Daoy (cell line): ENCODE measurements around the gene PSMD8. TPM values are rescaled to one million over a fixed set of nuclear protein-coding genes. Genes with fewer than 3 reads are reported as not detected.
A peak's percentile ranks its signal among the peaks of the same experiment; 100 is the strongest.
"Not testable (repeated sequence)": the region's sequence is repeated elsewhere in the genome, so short reads cannot be mapped to it uniquely, and the experiment has no call there.

Experiments
- DNase-seq: peaks from one replicate; pipeline ENCODE4 v3.0.0-alpha.2; 2015; ENCODE audit warnings: low read depth
- total RNA-seq: library from RNA; depleted of rRNA; stranded (reverse); fragments of >200 nt; shearing (Covaris generic); gene quantifications from 2 replicates; pipeline ENCODE4 v1.2.3, GENCODE V29; 2014

The PSMD8 gene
- total RNA-seq, 1 experiment from 2014 or later = 343 TPM

GRCh38 chr19:38362076-38362945, 12.1 kb upstream of the PSMD8 start:
- DNase-seq = peak; percentile 89

GRCh38 chr19:38362946-38363688, 11.3 kb upstream of the PSMD8 start:
- not testable (repeated sequence) for DNase-seq

- DNase-seq = no peak
Observed at GRCh38 chr19:38367041-38367440, 7.3 kb upstream of the PSMD8 start.

- no peak for DNase-seq
Observed at GRCh38 chr19:38369584-38369983, 4.8 kb upstream of the PSMD8 start.

GRCh38 chr19:38370299-38370698, 4.1 kb upstream of the PSMD8 start:
- no peak for DNase-seq

DNA sequence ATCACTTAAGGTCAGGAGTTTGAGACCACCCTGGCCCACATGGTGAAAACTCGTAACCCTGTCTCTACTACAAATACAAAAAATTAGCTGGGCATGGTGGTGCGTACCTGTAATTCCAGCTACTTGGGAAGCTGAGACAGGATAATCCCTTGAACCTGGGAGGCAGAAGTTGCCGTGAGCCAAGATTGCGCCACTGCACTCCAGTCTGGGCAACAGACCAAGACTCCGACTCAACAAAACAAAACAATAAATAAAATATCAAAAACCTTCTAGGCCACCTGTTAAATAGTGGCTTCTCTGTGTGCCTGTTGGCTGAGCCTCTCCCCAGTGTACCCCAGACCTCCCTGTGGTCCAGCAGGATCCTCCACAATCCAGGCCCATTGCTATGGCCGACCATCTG, 3.3 kb upstream of the PSMD8 start:
- DNase-seq = no peak

- DNase-seq = no peak
Observed at GRCh38 chr19:38373907-38374331, 452 bp upstream of the PSMD8 start.

DNA sequence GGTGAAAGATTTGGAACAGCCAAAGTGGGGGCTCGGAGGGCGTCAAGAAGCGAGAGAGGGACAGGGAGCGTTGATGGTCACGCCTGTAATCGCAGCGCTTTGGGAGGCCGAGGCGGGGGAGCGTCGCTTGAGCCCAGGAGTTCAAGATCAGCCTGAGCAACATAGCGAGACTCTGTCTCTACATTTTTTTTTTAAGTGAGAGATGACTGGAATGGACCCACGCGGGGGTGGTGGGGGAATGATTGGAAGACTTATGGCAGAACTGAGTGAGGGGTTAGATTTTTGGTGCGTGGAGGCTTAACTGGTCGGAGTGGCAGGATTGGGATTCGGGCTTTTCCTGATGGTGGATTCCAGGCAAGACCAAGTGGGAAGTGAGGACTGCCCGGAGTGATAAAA, 725 bp downstream of the PSMD8 start:
- DNase-seq = no peak

GRCh38 chr19:38375748-38376147, 1.4 kb downstream of the PSMD8 start:
- DNase-seq = no peak

DNA sequence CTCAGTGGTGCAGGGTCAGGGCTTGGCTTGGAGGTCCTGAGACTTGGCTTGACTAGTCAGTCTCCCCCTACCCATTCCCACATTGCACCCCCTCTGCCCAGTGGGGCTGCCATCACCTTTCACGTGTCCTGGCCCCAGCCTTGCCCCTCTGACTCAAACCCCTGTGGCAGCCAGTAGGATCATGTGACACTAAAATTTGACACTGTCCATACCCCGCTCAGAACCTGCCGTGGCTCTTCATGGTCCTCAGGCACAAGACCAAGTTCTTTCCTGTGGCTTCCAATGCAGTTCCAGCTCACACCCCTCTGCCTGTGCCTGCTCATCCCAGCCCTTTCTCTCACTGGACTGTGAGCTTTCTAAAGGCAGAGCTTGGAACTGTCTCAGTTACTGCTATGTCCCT, 2.2 kb downstream of the PSMD8 start:
- no peak for DNase-seq

GRCh38 chr19:38377052-38377451, 2.7 kb downstream of the PSMD8 start:
- no peak for DNase-seq

- no peak for DNase-seq
Observed at GRCh38 chr19:38378866-38379265, 4.5 kb downstream of the PSMD8 start.

- DNase-seq = no peak
Observed at GRCh38 chr19:38381138-38381537, 6.8 kb downstream of the PSMD8 start.

DNA sequence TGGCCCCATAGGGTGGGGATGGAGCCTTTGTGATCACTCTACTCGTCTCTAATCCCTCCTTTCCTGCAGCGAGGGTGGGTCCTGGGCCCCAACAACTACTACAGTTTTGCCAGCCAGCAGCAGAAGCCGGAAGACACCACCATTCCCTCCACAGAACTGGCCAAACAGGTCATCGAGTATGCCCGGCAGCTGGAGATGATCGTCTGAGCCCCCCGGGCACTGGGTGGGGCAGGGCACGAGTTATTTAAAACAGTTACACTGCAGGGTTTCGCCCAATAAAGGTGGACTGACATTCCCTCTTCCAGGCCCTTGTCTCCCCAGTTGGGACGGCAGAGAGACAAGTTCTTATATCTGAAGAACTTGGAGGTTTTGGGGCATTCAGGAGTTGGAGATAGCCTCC, 8.8 kb downstream of the PSMD8 start:
- no peak for DNase-seq

DNA sequence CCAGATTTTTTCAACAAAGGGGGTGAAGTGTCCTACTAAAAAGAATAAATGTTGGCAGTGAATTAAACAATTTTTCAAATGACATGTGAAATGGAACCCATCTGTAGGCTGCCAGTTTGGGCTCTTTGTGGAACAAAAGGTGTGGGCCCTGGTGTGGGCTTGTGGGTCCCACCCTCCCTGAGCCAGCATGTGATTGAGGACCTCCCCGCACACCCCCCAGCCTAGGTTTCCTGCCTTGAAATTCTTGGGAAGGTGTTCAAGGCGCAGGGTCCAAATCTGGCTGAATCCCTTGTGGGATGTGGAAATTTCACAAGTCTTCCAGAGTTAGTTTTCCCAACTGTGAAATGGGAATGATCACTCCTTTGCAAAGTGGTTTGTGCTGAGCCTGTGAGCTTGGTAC, 9.4 kb downstream of the PSMD8 start:
- DNase-seq = no peak

DNA sequence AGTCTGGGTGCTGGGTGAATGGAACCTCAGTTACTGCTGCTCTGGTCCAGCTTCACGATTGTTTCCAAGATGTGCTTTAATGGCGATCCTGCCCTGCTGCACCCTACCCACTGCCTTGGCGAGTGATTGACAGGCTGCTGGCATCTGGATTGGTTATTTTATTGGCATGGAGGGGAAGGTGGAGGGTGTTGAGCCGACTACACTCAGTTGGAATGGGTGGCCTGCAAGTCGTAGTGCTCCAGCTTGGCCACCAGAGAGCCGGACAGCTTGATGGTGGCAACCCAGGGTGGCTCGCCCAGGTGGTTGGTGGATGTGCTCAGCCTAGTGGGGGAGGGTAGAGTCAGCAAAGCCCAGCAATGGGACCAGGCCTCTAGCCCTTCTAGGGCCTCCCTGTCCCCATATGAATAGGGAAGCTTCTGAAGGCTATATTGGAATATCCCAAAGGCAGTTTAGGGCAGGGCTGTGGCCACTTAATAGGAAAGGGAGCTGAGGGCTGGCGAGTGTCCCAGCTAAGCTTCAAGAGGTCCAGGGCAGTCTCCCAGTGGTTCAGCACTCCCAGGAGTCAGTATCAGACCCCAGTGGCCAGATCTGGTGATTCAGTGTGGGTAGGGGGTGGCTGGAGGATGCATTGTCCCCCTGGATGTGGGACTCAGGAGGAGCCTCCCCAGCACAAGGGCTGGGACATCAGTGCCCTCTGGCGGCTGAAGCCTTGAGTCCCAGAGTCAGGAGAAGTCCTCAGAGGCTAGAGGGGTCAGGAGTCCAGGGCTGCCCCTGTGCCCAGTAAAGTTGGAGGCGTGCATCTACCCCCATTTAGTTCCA, 10.0 kb downstream of the PSMD8 start:
- DNase-seq = peak; percentile 51

DNA sequence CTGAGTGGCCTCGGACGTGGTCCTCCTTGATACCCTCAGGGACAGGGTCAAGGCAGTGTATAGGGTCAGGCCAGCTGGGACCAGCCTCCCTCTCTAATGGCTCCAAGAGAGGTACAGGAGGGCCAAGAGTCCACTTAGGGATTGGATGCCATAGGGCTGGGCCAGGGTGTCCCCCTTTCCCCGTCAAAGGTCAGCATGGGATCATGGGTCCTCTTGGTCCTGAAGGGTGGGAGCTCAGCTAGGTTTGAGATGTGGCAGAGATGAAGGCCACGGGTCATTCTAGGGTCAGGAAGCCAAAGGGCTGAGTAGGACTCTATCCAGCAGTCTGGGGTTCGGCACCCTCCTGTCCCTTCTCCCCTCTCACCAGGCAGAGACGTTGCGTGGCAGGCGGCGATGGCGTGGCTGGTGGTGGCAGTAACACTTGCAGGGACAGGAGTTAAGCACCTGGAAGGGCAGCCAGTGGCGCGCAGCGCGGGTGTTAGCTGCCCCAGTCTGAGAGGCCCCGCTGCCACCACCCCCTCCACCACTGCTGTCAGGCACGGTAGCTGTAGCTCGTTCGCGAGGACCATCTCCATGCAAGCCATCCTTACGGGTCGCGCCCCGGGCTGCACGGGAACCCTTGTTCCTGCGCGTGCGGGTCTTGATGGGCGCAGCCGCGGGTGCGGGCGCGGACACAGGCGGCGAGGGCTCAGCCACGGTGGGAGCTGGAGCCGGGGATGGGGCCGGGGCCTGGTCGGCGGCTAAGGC, 10.9 kb downstream of the PSMD8 start:
- DNase-seq = no peak

DNA sequence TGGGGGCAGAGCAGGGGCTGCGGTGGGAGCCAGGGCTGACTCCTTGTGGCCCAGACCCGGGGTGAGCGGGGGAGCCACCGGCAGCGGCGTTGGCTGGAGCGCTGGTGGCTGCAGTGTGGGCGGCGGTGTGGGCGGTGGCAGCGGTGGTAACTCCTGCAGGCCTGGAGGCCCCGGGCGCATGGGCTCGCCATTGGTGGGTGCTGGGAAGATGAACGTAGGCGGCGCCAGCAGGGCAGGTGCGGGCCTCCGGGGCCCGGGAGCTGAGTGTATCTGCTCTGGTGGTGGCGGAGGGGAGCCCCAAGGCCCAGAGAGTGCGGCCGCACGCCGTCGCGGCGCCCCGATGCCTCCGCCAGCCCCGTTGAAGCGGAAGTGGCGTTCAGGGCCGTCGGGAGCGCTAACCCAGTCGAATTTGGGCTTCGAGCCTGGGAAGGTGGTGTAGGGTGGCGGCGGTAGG, 11.5 kb downstream of the PSMD8 start:
- no peak for DNase-seq

DNA sequence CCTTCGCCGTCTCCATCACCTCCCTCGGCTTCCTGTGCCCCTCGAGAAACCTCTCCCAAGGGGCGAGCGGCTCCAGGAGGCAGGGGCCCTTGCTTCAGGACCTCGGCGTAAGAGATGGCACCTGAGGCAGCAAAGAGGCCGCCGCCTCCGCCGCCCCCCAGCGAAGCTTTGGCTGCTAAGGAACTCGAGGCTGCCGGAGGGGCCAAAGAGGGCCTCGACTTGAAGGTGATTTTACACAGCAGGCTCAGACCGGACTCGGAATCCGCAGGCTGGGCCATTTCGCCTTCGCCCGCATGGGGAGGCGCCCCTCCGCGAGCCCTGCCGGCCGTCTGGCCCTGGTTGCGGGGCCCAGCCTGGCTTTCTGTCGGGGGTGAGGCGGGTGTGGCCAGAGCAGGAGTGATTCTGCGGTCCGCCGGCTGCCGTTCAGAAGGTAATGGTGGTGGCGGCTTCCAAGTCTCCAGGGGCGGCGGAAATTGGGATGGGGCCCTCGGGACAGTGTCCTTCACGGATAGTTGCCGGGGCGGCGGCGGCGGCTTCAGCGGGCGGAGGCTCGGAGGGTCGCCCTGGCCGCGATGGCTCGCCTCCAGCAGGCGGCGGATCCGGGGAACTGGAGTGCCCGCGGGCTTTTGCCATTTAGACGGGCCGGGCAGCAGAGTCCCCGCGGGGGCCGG, 12.1 kb downstream of the PSMD8 start:
- DNase-seq = no peak

DNA sequence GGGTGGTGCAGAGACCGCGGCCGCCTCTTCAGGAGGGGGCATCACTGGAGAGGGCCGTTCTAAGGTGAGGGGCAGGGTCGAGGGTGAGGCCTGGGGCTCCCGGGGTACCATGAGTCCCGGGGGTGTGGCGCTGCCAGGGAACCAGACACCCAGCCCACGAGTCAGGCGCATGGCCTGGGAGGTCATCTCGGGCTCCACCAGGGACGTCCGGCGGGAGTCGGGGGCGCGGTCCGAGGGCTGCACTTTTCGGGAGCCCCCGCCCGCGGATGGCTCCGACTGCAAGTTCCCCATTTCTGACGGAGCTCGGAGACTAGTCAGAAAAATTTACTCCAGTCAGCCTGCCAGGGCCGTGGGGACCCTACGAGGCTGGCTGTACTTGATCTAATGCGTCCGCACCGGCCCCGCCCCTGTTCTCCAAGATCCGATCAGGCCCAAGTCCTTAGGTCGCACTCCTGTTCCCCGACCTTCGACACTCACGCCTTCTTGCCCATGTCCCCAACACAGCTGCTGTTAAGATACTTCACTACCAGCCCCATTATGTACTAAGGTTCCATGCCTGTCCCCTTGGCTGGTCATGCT, 12.7 kb downstream of the PSMD8 start:
- peak; percentile 43 for DNase-seq
